Anterior cingulate cortex (tissue), 58 donors: Measurements from ENCODE around the gene ENTHD1.
"Not testable (repeated sequence)": the region's sequence is repeated elsewhere in the genome, so short reads cannot be mapped to it uniquely, and the experiment has no call there.

Experiments used
- DNase-seq, 58 donors: peaks; one replicate each; lab custom pipeline; 2025; lab: John Stamatoyannopoulos, UW

The ENTHD1 gene

DNA sequence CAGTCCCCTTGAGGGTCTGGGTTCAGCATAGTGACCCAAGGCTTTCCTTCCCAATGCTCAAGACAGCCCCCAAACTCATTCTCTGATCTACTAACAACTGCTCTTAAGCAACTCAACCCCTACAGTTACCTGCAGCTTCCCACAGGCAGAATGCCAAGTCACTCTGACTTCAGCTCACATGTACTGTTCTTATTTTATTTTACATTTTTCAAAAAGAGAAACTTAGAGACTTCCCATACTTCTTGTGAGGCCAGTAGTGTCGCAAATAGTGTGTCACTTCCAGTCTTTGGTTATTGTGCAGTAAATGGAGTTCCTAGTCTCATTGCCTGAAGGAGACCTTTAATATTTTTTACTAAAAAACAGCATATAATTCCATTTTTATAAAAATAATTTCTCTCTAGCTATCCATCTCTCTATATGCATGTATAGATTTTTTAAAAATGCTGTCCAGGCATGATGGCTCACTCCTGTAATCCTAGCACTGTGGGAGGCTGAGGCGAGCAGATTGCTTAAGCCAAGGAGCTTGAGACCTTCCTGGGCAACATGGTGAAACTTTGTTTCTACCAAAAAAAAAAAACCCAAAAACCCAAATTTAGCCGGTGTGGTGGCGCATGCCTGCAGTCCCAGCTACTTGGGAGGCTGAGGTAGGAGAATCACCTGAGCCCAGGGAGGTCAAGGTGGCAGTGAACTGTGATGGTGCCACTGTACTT is 41.8 kb downstream of the ENTHD1 start:
- no peak for DNase-seq

GRCh38 chr22:39847477-39847876 is 46.1 kb downstream of the ENTHD1 start:
- no peak for DNase-seq

- not testable (repeated sequence) for DNase-seq
These were observed 47.0 kb downstream of the ENTHD1 start for GRCh38 chr22:39846539-39846938.

- DNase-seq: no peak
These were observed 48.0 kb downstream of the ENTHD1 start for GRCh38 chr22:39845529-39845928.

DNA sequence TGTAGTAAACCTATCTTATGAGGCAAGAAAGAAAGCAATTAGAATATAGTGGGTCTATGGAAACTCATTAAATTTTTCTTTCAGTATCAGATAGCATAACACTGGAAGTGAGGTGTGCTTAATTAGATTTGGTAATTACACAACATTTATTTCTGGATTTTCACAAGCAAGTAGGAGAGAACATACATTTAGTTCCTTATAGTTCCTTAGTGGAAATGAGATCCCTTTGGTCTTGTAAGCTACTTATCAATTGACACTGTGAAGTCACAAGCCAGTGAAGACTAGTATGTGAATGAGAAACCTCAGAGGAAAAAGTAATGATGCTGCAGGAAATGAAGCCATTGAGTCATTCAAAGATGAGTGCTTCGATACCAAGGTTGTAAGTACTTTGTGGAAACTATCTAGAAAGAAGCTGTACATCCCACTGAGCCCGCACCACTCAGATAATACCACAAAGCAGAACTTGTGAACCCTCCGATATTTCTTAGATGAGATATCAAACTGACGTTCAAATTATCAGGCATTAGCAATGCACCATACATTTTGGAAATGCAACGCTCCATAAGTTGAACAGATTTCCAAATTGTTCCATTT is 53.5 kb downstream of the ENTHD1 start:
- DNase-seq: no peak

GRCh38 chr22:39839204-39839603 is 54.4 kb downstream of the ENTHD1 start:
- no peak for DNase-seq

DNA sequence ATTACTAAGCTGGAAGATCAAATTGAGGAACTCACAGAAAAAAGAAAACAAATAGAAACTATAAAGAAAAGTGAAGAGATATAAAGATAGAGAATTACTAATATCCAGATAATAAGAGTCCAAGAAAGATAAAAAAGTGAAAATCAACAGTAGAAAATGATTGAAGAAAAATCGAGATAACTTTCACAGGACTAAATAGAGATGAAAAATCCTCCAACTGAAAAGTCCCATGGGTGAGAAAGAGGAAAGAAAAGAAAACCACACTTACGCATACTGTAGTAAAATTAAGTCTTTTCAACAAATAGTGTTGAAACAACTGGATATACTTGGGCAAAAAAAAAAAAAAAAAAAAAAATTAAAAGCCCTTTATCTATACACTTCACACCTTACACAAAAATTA is 60.0 kb downstream of the ENTHD1 start:
- no peak for DNase-seq

DNA sequence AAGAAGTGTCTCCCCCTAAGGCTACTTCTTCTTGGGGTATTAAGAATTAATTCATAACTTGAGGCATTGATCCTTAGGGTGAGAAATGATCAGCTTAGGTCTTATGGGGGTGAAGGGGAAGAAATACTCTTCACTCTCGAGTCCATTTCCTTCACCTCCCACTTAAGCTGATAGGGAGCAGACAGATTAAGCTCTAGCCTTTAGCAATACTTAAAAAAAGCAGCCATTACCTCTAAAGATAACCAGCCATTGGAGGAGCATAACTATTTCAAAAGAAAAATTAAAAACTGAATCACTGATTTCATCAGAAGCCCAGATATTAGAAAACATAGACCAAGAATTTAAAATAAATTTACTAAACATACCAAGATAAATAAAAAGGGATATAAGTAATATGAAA is 60.5 kb downstream of the ENTHD1 start:
- no peak for DNase-seq

DNA sequence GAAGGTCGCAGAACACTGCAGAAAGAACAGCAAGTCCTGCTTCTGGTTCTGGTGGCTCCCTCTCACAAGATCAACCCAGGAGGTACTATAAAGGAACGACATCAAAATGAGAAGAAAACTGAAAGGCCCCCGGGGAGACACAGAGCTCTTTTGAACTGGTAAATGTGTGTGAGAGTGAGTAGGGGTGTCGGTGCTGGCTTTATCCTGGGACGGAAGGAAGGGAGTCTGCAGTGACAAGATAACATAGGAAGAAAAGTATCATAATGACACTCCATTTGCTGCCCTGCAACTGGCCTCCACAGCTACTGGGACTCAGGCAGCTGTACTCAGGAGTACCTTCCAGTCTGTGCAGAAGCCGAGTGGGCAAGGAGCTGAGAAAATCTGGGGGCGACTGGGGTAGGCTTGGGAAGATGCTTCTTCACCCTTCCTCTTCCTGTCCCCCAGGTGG is 60.9 kb downstream of the ENTHD1 start:
- DNase-seq: no peak

DNA sequence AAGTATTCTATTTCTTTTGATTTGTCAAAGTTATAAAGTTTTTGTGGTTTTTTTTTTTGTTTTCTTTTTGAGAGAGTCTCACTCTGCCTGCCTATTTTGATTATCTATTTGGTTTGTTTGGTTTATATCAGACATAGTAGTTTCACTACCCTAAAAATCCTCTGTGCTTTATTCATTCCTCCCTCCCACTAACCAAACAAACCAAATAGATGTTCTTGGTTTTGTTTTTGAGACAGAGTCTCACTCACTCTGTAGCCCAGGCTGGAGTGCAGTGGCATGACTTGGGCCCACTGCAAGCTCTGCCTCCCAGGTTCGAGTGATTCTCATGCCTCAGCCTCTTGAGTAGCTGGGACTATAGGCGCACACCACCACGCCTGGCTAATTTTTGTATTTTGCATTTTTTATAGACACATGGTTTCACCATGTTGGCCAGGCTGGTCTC is 67.9 kb downstream of the ENTHD1 start:
- DNase-seq: no peak

DNA sequence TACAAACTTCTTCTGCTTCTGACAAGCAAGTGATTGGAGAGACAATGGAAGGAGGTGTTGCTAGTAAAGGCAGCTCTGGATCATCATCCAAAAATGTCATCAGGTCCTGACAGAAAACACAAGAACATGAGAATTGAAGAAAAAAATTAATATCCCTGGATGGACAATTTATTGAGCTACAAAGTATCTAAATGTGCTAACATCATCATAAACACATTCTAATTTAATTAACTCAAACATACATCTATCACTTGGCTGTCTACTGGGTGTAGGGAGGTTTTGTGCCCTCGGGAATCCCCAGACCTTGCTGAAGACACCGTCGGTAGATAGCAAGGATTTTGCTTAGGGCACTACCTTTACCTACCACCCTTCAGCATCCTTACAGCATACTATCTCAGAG is 72.6 kb downstream of the ENTHD1 start:
- DNase-seq: no peak

DNA sequence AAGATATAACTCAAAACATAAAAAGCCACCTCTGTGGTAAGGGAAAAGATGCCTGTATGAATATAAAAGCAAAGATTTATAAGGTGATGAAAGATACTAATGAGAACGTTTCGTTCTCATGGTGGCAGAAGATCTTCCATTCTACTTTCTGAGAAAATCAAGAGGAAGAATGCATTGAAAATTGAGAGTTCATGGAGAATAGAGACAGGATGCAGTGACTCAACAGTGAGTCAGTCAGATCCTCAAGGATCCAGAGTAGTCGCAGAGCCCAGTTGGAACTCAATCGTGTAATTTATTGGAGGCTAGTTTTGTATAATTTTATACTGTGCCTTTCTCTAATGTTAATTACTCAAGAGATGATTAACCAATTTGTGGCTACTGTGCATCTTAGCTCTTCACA is 73.3 kb downstream of the ENTHD1 start:
- no peak for DNase-seq

- DNase-seq: no peak
These were observed 74.1 kb downstream of the ENTHD1 start for GRCh38 chr22:39819429-39819828.

DNA sequence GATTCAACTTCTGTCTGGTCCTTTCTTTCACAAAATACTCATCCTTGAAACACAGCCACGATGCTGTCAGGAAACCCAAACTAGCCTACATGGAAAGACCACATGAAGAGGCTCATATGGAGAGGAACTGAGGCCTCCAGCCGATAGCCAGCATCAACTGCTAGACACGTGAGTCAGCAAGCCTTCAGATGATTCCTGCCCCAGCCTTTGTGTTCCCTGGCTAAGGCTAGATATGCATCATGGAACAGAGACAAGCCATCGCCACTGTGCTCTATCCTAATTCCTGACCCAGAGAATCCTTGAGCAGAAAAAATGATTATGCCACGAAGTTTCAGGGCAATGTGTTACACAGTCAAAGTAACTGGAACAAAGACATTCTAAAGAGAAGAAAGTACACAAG is 75.5 kb downstream of the ENTHD1 start:
- no peak for DNase-seq

DNA sequence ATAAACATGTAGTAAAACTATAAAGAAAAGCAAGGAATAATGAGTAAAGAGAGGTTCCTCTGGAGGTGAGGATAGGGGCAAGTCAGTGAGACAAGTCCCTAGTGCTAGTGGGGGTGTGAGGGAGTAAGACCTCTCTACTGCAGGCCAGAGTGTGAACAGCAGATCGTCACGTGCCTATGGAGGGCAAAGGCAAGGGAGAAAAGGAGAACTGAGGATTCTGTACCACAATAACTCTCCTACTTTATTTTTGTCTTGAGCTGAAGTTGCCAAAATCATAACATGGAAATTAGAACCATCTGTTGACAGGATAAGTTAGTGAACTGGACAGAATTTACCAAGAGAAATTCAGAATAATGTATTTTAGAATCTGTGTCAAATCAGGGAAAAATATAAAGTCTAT is 77.6 kb downstream of the ENTHD1 start:
- DNase-seq: no peak

- no peak for DNase-seq
These were observed 78.7 kb downstream of the ENTHD1 start for GRCh38 chr22:39814899-39815298.

DNA sequence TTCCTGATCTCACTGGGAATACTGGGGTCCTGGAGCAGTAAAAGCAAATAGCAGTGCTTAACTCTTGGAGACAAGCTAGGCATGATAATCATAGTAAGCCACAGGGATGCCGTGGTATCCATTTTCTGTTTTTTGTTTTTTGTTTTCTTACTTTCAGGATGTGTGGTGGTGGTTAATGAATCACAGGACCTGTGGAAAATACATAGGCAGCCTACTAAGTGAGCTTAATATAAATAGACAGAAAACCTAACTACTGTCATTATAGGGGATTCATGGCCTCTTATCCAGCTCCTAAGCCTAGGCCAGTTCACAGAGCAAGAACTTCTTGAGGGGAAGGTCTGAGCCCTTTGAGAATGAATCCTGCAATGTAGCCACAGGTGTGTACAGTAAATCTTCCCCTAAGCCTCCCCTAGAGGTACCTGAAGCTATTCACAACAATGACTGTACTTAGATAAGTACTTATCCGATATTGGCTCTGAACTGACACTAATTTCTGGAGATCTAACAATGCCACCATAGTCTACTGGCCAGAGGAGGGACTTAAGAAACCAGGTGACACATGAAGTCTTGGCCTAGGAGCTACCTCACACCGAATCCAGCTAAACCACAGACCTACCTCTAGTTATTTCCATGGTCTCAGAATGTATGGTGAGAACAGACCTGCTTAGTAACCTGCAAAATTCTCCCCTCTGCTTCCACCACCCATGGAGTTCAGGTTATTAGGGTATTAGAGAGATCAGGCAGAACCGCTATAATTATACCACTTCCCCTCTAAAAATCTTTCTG is 83.6 kb downstream of the ENTHD1 start:
- no peak for DNase-seq

- DNase-seq: no peak
These were observed 85.5 kb downstream of the ENTHD1 start for GRCh38 chr22:39808081-39808480.

DNA sequence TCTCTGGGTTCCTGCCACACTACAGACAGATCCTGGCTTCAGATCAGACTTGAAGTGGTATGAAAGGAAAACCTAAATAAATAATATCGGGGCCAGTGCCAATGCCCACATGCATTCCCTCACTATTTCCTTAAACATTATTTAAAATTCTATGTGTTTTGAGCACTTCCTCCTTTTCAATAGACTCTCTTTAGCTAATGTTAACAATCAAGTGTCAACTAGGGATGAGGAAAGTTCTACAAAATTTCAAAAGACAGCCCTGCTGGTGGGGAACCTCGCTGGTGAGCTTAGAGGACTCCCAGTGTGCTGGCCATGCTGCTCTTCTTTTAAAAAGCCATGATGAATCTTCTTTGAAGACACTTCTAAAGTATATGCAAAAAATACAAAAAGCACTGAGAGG is 87.5 kb downstream of the ENTHD1 start:
- no peak for DNase-seq

- no peak for DNase-seq
These were observed 88.4 kb downstream of the ENTHD1 start for GRCh38 chr22:39805117-39805516.

DNA sequence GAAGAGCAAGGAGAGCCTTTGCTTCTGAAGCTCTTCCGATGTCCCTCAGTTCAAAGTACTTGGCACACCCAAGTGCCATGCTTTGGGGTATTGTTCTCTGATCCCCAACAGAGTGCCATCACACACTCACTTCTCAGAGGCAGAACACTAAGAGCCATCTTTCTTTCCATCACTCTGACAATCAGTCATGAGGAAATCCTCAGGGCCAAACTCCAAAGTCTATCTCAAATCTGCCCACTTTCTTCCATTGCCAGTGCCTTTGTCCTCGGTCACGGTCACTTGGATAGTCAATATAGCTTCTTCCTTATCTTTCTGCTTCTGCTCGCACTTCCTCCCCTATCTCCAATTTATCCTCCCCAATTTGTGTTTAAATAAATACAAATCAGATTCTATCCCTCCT is 90.9 kb downstream of the ENTHD1 start:
- DNase-seq: no peak
